Upper lobe of right lung (tissue), 1 donor: ENCODE data around the gene ANKRD12. TPM values are rescaled to one million over a fixed set of nuclear protein-coding genes. Genes with fewer than 3 reads are reported as not detected.
"Not testable (repeated sequence)": the region's sequence is repeated elsewhere in the genome, so short reads cannot be mapped to it uniquely, and the experiment has no call there.

Source experiments
- ATAC-seq: fragments of 200-7000 bp; cut with Tn5 transposase; one replicate; pipeline ENCODE4 v1.9.1; 2020; ENCODE audit warnings: mild to moderate bottlenecking, moderate library complexity
- DNase-seq: peaks from one replicate; pipeline ENCODE4 v3.0.0-alpha.2; 2020
- H3K27ac ChIP-seq: fragments of 200-600 bp; one replicate; pipeline ENCODE4 v1.8.0; 2022
- H3K27me3 ChIP-seq: fragments of 200-600 bp; one replicate; pipeline ENCODE4 v1.8.0; 2022; ENCODE audit warnings: mild to moderate bottlenecking
- H3K36me3 ChIP-seq: fragments of 200-600 bp; one replicate; pipeline ENCODE4 v1.8.0; 2022
- H3K4me1 ChIP-seq: fragments of 200-600 bp; one replicate; pipeline ENCODE4 v1.8.0; 2022
- H3K4me3 ChIP-seq: fragments of 200-600 bp; one replicate; pipeline ENCODE4 v1.8.0; 2022; ENCODE audit warnings: mild to moderate bottlenecking
- H3K9me3 ChIP-seq: fragments of 200-600 bp; one replicate; pipeline ENCODE4 v1.8.0; 2022
- intact Hi-C: fragments of 100-400 bp; cut with DNase I; formaldehyde crosslinking; loops from one replicate; pipeline ENCODE4 v1.11.0; 2022
- total RNA-seq: library from RNA; stranded (reverse); fragmentation: NEBNext Ultra II Directional; extraction: Animal tissue kit (Norgen Biotek cat#: 25700); gene quantifications from one replicate; pipeline ENCODE4 v1.2.1, GENCODE V29; 2021
- TF ChIP-seq, protein P1 (sequence below): fragments of 200-600 bp; IDR thresholded peaks from one replicate; pipeline ENCODE4 v1.8.0; 2022; ENCODE audit warnings: antibody characterized with exemption
- donor health status: DM: no; HTN: yes; CAD: no; lungs with severe emphysema.

Gene ANKRD12
- total RNA-seq, 1 donor from 2014 or later = 74.2 TPM

- peak overlapping the region; percentile 20 for H3K27ac ChIP-seq
- no peak overlapping the region for H3K4me3 ChIP-seq
- H3K9me3 ChIP-seq = no peaks in the 10 kb centered on the region
- no peak for DNase-seq
- TF ChIP-seq, protein P1, sequence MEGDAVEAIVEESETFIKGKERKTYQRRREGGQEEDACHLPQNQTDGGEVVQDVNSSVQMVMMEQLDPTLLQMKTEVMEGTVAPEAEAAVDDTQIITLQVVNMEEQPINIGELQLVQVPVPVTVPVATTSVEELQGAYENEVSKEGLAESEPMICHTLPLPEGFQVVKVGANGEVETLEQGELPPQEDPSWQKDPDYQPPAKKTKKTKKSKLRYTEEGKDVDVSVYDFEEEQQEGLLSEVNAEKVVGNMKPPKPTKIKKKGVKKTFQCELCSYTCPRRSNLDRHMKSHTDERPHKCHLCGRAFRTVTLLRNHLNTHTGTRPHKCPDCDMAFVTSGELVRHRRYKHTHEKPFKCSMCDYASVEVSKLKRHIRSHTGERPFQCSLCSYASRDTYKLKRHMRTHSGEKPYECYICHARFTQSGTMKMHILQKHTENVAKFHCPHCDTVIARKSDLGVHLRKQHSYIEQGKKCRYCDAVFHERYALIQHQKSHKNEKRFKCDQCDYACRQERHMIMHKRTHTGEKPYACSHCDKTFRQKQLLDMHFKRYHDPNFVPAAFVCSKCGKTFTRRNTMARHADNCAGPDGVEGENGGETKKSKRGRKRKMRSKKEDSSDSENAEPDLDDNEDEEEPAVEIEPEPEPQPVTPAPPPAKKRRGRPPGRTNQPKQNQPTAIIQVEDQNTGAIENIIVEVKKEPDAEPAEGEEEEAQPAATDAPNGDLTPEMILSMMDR = no peak
- peaks cover 74% of the 10 kb centered on the region for H3K4me1 ChIP-seq
- H3K27me3 ChIP-seq = no peaks in the 10 kb centered on the region
- no peaks in the 10 kb centered on the region for H3K36me3 ChIP-seq
- intact Hi-C loops = loop anchor here (10.0 kb wide), 1 partner anchor 73 kb away; no protein-coding TSS in a partner anchor
- ATAC-seq = no peak
These were observed 11.6 kb downstream of the ANKRD12 start for GRCh38 chr18:9148203-9148552.

DNA sequence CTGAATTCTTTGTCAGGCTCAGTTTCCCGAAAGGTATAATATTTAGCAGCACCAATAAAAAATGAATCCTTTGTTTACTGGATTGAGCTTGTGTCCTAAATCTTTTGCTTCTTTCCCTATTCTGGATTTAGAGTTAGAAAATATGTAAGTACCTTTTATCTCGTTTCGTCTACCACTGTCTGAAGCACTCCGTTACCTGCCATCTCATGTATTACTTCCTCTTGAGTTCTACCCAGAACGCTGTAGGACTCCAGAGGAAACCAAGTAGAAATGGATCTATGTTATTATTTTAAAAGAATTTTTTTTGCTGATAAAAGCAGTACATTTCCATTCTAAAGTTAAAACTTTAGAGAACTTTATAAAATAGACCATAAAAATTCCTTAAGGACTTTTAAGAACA, 13.5 kb downstream of the ANKRD12 start:
- ATAC-seq = no peak
- Histone ChIP-seq H3K36me3 (no peaks in the 10 kb centered on the region), H3K27ac (no peak overlapping the region), H3K27me3 (no peaks in the 10 kb centered on the region), H3K4me1 (peaks cover 72% of the 10 kb centered on the region), H3K9me3 (no peaks in the 10 kb centered on the region), H3K4me3 (no peak overlapping the region)
- TF ChIP-seq, protein P1 = no peak
- intact Hi-C loops = no loop called here
- no peak for DNase-seq

GRCh38 chr18:9153256-9153655, 16.7 kb downstream of the ANKRD12 start:
- intact Hi-C loops = no loop called here
- Histone ChIP-seq H3K27me3 (no peaks in the 10 kb centered on the region), H3K36me3 (no peaks in the 10 kb centered on the region), H3K9me3 (no peaks in the 10 kb centered on the region), H3K4me1 (peaks cover 41% of the 10 kb centered on the region), H3K27ac (no peak overlapping the region), H3K4me3 (no peak overlapping the region)
- TF ChIP-seq, protein P1 = no peak
- ATAC-seq (no peak), DNase-seq (no peak)

DNA sequence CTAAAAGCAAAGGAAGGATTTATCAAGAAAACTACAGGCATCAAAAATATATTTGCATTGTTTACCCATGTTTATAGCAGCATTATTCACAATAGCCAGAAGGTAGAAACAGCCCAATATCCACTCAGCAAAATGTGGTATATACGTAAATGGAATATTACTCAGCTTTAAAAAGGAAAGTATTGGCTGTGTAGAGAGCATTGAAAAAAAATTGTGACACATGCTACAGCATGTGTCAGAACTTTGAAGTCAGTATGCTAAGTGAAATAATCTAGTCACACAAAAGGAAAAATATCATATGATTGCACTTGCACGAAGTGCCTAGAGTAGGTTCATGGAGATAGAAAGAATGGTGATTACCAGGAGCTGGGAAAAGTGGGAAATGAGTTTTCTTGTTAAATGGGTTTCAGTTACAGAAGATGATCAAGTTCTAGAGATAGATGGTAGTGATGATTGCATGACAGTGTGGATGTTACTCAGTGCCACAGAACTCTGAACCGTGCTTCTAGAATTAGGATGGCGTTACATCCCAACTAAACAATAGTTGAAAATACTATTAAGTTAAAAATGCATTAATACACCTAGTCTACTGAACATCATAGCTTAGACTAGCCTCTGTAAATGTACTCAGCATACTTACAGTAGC, 20.1 kb downstream of the ANKRD12 start:
- Histone ChIP-seq H3K9me3 (no peaks in the 10 kb centered on the region), H3K27ac (no peak overlapping the region), H3K27me3 (no peaks in the 10 kb centered on the region), H3K36me3 (no peaks in the 10 kb centered on the region), H3K4me3 (no peak overlapping the region), H3K4me1 (peaks cover 29% of the 10 kb centered on the region)
- no peak for DNase-seq
- intact Hi-C loops = no loop called here
- TF ChIP-seq, protein P1 = no peak
- ATAC-seq = no peak

- ATAC-seq = no peak
- H3K27ac ChIP-seq = no peak overlapping the region
- no peaks in the 10 kb centered on the region for H3K36me3 ChIP-seq
- intact Hi-C loops = no loop called here
- peaks cover 20% of the 10 kb centered on the region for H3K4me1 ChIP-seq
- H3K9me3 ChIP-seq = no peaks in the 10 kb centered on the region
- TF ChIP-seq, protein P1 = no peak
- no peak overlapping the region for H3K4me3 ChIP-seq
- no peak for DNase-seq
- no peaks in the 10 kb centered on the region for H3K27me3 ChIP-seq
These were observed 21.2 kb downstream of the ANKRD12 start for GRCh38 chr18:9157806-9158205.

DNA sequence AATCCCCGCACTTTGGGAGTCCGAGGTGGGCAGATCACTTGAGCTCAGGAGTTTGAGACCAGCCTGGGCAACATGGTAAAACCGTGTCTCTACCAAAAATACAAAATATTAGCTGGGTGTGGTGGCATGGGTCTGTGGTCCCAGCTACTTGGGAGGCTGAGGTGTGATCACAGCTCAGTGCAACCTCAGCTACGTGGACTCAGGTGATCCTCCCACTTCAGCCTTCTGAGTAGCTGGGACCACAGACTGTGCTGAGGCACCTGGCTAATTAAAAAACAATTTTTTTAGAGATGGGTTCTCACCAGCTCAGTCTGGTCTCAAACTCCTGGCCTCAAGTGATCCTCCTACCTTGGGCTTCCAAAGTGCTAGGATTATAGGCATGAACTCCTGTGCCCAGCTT, 23.4 kb downstream of the ANKRD12 start:
- TF ChIP-seq, protein P1 = no peak
- intact Hi-C loops = no loop called here
- Histone ChIP-seq H3K27me3 (no peaks in the 10 kb centered on the region), H3K27ac (no peak overlapping the region), H3K9me3 (peaks cover 5% of the 10 kb centered on the region), H3K36me3 (no peaks in the 10 kb centered on the region), H3K4me3 (no peak overlapping the region), H3K4me1 (peaks cover 5% of the 10 kb centered on the region)
- ATAC-seq (no peak), DNase-seq (no peak)

DNA sequence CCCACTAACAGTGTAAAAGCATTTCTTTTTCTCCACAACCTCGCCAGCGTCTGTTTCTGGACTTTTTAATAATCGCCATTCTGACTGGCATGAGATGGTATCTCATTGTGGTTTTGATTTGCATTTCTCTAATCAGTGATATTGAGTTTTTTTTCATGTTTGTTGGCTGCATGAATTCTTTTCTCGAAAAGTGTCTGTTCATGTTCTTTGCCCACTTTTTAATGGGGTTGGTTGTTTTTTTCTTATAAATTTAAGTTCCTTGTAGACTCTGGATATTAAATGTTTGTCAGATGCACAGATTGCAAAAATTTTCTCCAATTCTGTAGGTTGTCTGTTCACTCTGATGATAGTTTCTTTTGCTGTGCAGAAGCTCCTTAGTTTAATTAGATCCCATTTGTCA, 26.1 kb downstream of the ANKRD12 start:
- H3K4me1 ChIP-seq, H3K9me3 ChIP-seq, H3K27me3 ChIP-seq, ATAC-seq, DNase-seq, H3K4me3 ChIP-seq, H3K36me3 ChIP-seq, intact Hi-C loops, H3K27ac ChIP-seq: not testable (repeated sequence)

DNA sequence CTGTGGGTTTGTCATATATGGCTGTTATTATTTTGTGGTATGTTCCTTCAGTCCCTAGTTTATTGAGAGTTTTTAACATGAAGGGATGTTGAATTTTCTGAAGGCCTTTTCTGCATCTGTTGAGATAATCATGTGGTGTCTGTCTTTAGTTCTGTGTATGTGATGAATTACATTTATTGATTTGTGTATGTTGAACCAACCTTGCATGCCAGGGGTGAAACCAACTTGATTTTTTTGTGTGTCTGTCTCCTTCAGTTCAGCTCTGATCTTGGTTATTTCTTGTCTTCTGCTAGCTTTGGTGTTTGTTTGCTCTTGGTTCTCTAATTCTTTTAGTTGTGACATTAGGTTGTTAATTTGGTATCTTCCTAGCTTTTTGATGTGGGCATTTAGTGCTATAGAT, 27.6 kb downstream of the ANKRD12 start:
- H3K27ac ChIP-seq, H3K4me1 ChIP-seq, intact Hi-C loops, H3K4me3 ChIP-seq, H3K27me3 ChIP-seq, ATAC-seq, H3K36me3 ChIP-seq, DNase-seq, H3K9me3 ChIP-seq: not testable (repeated sequence)
